Femur (tissue), 1 donor: ENCODE data around the gene CORO1A.
"Not testable (repeated sequence)": the region's sequence is repeated elsewhere in the genome, so short reads cannot be mapped to it uniquely, and the experiment has no call there.

ENCODE experiments used
- DNase-seq: peaks from one replicate; pipeline ENCODE4 v3.0.0-alpha.2; 2017

CORO1A gene

GRCh38 chr16:30206252-30206651 lies 22.9 kb downstream of the CORO1A start:
- not testable (repeated sequence) for DNase-seq

- not testable (repeated sequence) for DNase-seq
Measured at GRCh38 chr16:30207063-30207704, 23.8 kb downstream of the CORO1A start.

- DNase-seq = not testable (repeated sequence)
Measured at GRCh38 chr16:30209032-30209431, 25.6 kb downstream of the CORO1A start.

GRCh38 chr16:30211414-30211813 lies 28.0 kb downstream of the CORO1A start:
- DNase-seq = not testable (repeated sequence)

GRCh38 chr16:30217082-30217481 lies 33.7 kb downstream of the CORO1A start:
- not testable (repeated sequence) for DNase-seq
